22Rv1 (cell line): Measurements from ENCODE around the gene PRDX3.

Source experiments
- ZFX ChIP-seq: fragments of 450-650 bp; IDR thresholded peaks from 2 replicates; pipeline ENCODE4 v1.6.1; 2017; ENCODE audit warnings: antibody characterized with exemption, borderline replicate concordance
- TF ChIP-seq, protein P1 (sequence below): fragments of 450-650 bp; IDR thresholded peaks from 2 replicates; pipeline ENCODE4 v1.5.1; 2017; ENCODE audit warnings: mild to moderate bottlenecking

DNA sequence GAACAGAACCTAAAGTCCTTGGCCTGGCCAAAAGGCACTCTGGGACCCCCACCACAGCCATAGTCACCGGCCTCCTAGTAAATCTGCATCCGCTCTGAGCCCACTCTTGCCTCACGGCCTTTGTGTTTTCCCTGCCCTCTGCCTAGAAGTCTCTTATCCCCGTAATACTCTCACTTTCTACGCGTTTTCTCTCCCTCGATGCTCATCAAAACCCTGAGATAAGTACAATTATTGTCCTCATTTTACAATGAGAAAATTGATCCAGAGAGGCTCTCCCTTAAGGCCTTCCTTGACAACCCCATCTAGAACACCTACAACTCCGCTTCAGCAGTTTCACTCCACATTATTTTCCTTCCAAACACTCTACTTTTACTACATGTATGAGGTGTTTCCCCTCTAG, 11.6 kb downstream of the PRDX3 start:
- TF ChIP-seq, protein P1, sequence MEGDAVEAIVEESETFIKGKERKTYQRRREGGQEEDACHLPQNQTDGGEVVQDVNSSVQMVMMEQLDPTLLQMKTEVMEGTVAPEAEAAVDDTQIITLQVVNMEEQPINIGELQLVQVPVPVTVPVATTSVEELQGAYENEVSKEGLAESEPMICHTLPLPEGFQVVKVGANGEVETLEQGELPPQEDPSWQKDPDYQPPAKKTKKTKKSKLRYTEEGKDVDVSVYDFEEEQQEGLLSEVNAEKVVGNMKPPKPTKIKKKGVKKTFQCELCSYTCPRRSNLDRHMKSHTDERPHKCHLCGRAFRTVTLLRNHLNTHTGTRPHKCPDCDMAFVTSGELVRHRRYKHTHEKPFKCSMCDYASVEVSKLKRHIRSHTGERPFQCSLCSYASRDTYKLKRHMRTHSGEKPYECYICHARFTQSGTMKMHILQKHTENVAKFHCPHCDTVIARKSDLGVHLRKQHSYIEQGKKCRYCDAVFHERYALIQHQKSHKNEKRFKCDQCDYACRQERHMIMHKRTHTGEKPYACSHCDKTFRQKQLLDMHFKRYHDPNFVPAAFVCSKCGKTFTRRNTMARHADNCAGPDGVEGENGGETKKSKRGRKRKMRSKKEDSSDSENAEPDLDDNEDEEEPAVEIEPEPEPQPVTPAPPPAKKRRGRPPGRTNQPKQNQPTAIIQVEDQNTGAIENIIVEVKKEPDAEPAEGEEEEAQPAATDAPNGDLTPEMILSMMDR: no peak
- TF ChIP-seq ZFX: no peak
